Measurements from ENCODE around the gene NPC2. TPM values are rescaled to one million over a fixed set of nuclear protein-coding genes. Genes with fewer than 3 reads are reported as not detected.

Gene NPC2
- total RNA-seq, 4 donors from 2014 or later = 229 to 483 (median 297) TPM

DNA sequence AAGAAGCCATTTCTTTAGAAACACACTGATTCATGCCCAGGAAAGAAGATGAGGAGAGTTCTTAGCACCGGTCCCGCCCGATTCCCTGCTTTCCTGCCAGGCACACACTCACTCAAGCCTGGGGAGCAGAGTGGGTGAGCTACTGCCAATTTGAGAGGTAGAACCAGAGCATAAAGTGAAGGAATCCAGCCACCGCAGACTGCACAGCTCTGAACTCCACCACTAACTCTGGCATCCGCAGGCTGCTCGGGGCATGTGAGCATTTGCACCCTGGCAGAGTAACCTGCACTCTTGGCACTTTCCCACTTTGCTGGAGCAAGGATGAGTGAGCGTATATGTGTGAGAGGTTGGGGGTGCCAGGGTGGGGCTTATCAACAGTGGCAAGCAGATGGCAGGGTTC, 63.1 kb downstream of the NPC2 start:
- TF ChIP-seq, protein P1, sequence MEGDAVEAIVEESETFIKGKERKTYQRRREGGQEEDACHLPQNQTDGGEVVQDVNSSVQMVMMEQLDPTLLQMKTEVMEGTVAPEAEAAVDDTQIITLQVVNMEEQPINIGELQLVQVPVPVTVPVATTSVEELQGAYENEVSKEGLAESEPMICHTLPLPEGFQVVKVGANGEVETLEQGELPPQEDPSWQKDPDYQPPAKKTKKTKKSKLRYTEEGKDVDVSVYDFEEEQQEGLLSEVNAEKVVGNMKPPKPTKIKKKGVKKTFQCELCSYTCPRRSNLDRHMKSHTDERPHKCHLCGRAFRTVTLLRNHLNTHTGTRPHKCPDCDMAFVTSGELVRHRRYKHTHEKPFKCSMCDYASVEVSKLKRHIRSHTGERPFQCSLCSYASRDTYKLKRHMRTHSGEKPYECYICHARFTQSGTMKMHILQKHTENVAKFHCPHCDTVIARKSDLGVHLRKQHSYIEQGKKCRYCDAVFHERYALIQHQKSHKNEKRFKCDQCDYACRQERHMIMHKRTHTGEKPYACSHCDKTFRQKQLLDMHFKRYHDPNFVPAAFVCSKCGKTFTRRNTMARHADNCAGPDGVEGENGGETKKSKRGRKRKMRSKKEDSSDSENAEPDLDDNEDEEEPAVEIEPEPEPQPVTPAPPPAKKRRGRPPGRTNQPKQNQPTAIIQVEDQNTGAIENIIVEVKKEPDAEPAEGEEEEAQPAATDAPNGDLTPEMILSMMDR (IDR thresholded peaks at IDR 0.05) = no peak
- TF ChIP-seq POLR2A (IDR thresholded peaks at IDR 0.05) = no peak
- no peak overlapping the region for H3K4me3 ChIP-seq (ENCODE audit: low read depth, poor library complexity, severe bottlenecking)
- intact Hi-C loops (cut with DNase I; ENCODE audit: low total_unique reads) = no loop called here
- DNase-seq (ENCODE audit: low spot score in 2 of 2) = peak in 1 of 2 donors; percentile 52
- 79 to 87% methylated on average over 7 of the region's 7 CpGs for WGBS, 2 donors

Other genes starting within 250 kb of the NPC2 start
- 10 to 100 TPM; 29.6 to 50.3 (median 33.9) TPM for gene ABCD4, start 190.4 kb downstream of the NPC2 start, total RNA-seq
- gene VRTN, start 144.8 kb downstream of the NPC2 start, total RNA-seq = not detected
- gene SYNDIG1L, start 67.1 kb downstream of the NPC2 start, total RNA-seq = under 1 TPM; 0.13 to 0.69 (median 0.33) TPM
- gene ISCA2, start 460 bp upstream of the NPC2 start, total RNA-seq = 10 to 100 TPM in 3 of 4 donors, 1 to 10 TPM in 1; 4.1 to 14.4 (median 12.4) TPM
- 10 to 100 TPM; 13.7 to 39.3 (median 25.9) TPM for gene LTBP2, start 118.9 kb upstream of the NPC2 start, total RNA-seq
- gene AREL1, start 219.8 kb upstream of the NPC2 start, total RNA-seq = 10 to 100 TPM; 12.4 to 26.5 (median 21.6) TPM
- gene FCF1, start 219.8 kb upstream of the NPC2 start, total RNA-seq = 10 to 100 TPM; 14.3 to 20.7 (median 17.8) TPM

Data from lower leg skin (tissue), 4 donors.